Thyroid gland (tissue), 4 donors: Measurements from ENCODE around the gene RCOR1. TPM values are rescaled to one million over a fixed set of nuclear protein-coding genes. Genes with fewer than 3 reads are reported as not detected.

Experiments used
- DNase-seq, 2 donors: peaks; one replicate each; pipeline ENCODE4 v3.0.0-alpha.2; 2019
- H3K27ac ChIP-seq, 3 donors: fragments of 200-600 bp; sonication (generic); 1 replicate in 2 of 3; 2 replicates in 1 of 3; pipeline ENCODE4 v1.5.1; 2016 to 2019; ENCODE audit warnings: mild to moderate bottlenecking in 1 of 3, moderate library complexity in 1 of 3
- H3K27me3 ChIP-seq: fragments of 200-600 bp; sonication (generic); one replicate; pipeline ENCODE4 v1.5.1; 2019
- H3K36me3 ChIP-seq, 2 donors: fragments of 200-600 bp; sonication (generic); one replicate each; pipeline ENCODE4 v1.5.1; 2016 to 2019
- H3K4me1 ChIP-seq, 2 donors: fragments of 200-600 bp; sonication (generic); one replicate each; pipeline ENCODE4 v1.5.1; 2017 to 2019
- H3K4me3 ChIP-seq, 3 donors: fragments of 200-600 bp; sonication (generic); replicated peaks in 1 of 3; 1 replicate in 2 of 3; 2 replicates in 1 of 3; pipeline ENCODE4 v1.5.1; 2016; ENCODE audit warnings: mild to moderate bottlenecking in 1 of 3
- H3K9me3 ChIP-seq: fragments of 200-600 bp; sonication (generic); one replicate; pipeline ENCODE4 v1.5.1; 2017
- CTCF ChIP-seq, 6 experiments: fragments of 200-600 bp in 3 of 6; fragments of 450-650 bp in 3 of 6; sonication (generic) in 3 of 6; IDR thresholded peaks; one replicate each; pipeline ENCODE4 v1.5.1; 2016 to 2019; ENCODE audit warnings: antibody characterized with exemption in 6 of 6, mild to moderate bottlenecking in 2 of 6, inconsistent platforms in 1 of 6, moderate library complexity in 1 of 6
- POLR2A ChIP-seq, 2 donors: fragments of 450-650 bp; IDR thresholded peaks; one replicate each; pipeline ENCODE4 v1.6.1; 2017; ENCODE audit warnings: antibody characterized with exemption in 2 of 2, mild to moderate bottlenecking in 2 of 2, moderate library complexity in 1 of 2
- WGBS, 2 donors: methylation state at CpG; one replicate each; pipeline ENCODE4 v1.1.5; 2017; 5-methylcytosine and 5-hydroxymethylcytosine counted together
- intact Hi-C: fragments of 100-400 bp; cut with DNase I; formaldehyde crosslinking; loops from one replicate; pipeline ENCODE4 v1.15.1; 2023
- total RNA-seq, 4 donors: library from RNA; depleted of rRNA; stranded (reverse); fragments of >200 nt; gene quantifications; one replicate each; pipeline ENCODE4 v1.2.3, GENCODE V29; 2016

RCOR1 gene
- total RNA-seq, 4 donors from 2014 or later = 9.4 to 14.2 (median 11.3) TPM

- no peak overlapping the region for H3K27ac ChIP-seq
- H3K9me3 ChIP-seq = no peaks in the 10 kb centered on the region
- H3K27me3 ChIP-seq = no peaks in the 10 kb centered on the region
- DNase-seq = no peak
- intact Hi-C loops = no loop called here
- no peaks in the 10 kb centered on the region for H3K36me3 ChIP-seq
- TF ChIP-seq CTCF (IDR thresholded peaks at IDR 0.05) (no peak), POLR2A (IDR thresholded peaks at IDR 0.05) (no peak)
- 94 to 98% methylated on average over 3 of the region's 3 CpGs for WGBS, 2 donors
- H3K4me1 ChIP-seq = peaks cover 0 to 3% of the 10 kb centered on the region in 2 donors
- no peak overlapping the region for H3K4me3 ChIP-seq
These were observed 32.2 kb downstream of the RCOR1 start for GRCh38 chr14:102624666-102625065.

- H3K27me3 ChIP-seq = no peaks in the 10 kb centered on the region
- no peak overlapping the region for H3K27ac ChIP-seq
- H3K9me3 ChIP-seq = no peaks in the 10 kb centered on the region
- H3K4me1 ChIP-seq = peaks cover 0 to 3% of the 10 kb centered on the region in 2 donors
- 93 to 97% methylated on average over 6 of the region's 6 CpGs for WGBS, 2 donors
- H3K4me3 ChIP-seq = no peak overlapping the region
- intact Hi-C loops = no loop called here
- DNase-seq = no peak
- TF ChIP-seq CTCF (IDR thresholded peaks at IDR 0.05) = no peak
- TF ChIP-seq POLR2A (IDR thresholded peaks at IDR 0.05) = no peak
- no peaks in the 10 kb centered on the region for H3K36me3 ChIP-seq
These were observed 33.3 kb downstream of the RCOR1 start for GRCh38 chr14:102625564-102626296.

- Histone ChIP-seq H3K4me1 (peaks cover 0 to 3% of the 10 kb centered on the region in 2 donors), H3K27ac (no peak overlapping the region), H3K36me3 (no peaks in the 10 kb centered on the region), H3K4me3 (no peak overlapping the region), H3K27me3 (no peaks in the 10 kb centered on the region), H3K9me3 (no peaks in the 10 kb centered on the region)
- DNase-seq = no peak
- WGBS, 2 donors = 71 to 93% methylated on average over 1 of the region's 1 CpG
- TF ChIP-seq CTCF (IDR thresholded peaks at IDR 0.05) (no peak), POLR2A (IDR thresholded peaks at IDR 0.05) (no peak)
- intact Hi-C loops = no loop called here
These were observed 34.1 kb downstream of the RCOR1 start for GRCh38 chr14:102626530-102626929.

GRCh38 chr14:102629011-102629444, 36.6 kb downstream of the RCOR1 start:
- Histone ChIP-seq H3K27ac (no peak overlapping the region), H3K9me3 (no peaks in the 10 kb centered on the region), H3K27me3 (no peaks in the 10 kb centered on the region), H3K4me1 (peaks cover 0 to 3% of the 10 kb centered on the region in 2 donors), H3K4me3 (no peak overlapping the region), H3K36me3 (no peaks in the 10 kb centered on the region)
- intact Hi-C loops = no loop called here
- WGBS, 2 donors = 65 to 71% methylated on average over 8 of the region's 8 CpGs
- DNase-seq = no peak
- TF ChIP-seq CTCF (IDR thresholded peaks at IDR 0.05) (no peak), POLR2A (IDR thresholded peaks at IDR 0.05) (no peak)

GRCh38 chr14:102629808-102630350, 37.4 kb downstream of the RCOR1 start:
- Histone ChIP-seq H3K4me3 (no peak overlapping the region), H3K36me3 (no peaks in the 10 kb centered on the region), H3K9me3 (no peaks in the 10 kb centered on the region), H3K27ac (no peak overlapping the region), H3K4me1 (peaks cover 0 to 3% of the 10 kb centered on the region in 2 donors), H3K27me3 (no peaks in the 10 kb centered on the region)
- TF ChIP-seq CTCF (IDR thresholded peaks at IDR 0.05) (no peak), POLR2A (IDR thresholded peaks at IDR 0.05) (no peak)
- no peak for DNase-seq
- intact Hi-C loops = no loop called here
- WGBS, 2 donors = 79 to 82% methylated on average over 3 of the region's 3 CpGs
